GM18873 (cell line): ENCODE data around the gene ASXL3.

Experiments
- ATAC-seq: cut with Tn5 transposase; IDR thresholded peaks from one replicate; pipeline ENCODE4 v1.9.1; 2021; ENCODE audit warnings: mild to moderate bottlenecking, moderate library complexity, moderate number of reproducible peaks; ENCODE audit not compliant: unreplicated experiment, low FRiP score

ASXL3 gene

GRCh38 chr18:33577685-33578517 is at the start of gene ASXL3:
Gene ASXL3, plus strand, starts transcription at chr18:33578219. Its CDS starts 413 bp downstream, at chr18:33578632.
- ATAC-seq = no peak

- no peak for ATAC-seq
Measured at GRCh38 chr18:33532978-33533377, 45.0 kb upstream of the ASXL3 start.

- ATAC-seq = no peak
Measured at GRCh38 chr18:33536904-33537303, 41.1 kb upstream of the ASXL3 start.

GRCh38 chr18:33538418-33539042 is 39.5 kb upstream of the ASXL3 start:
- no peak for ATAC-seq

- ATAC-seq = no peak
Measured at GRCh38 chr18:33540392-33540791, 37.6 kb upstream of the ASXL3 start.

- no peak for ATAC-seq
Measured at GRCh38 chr18:33541316-33541715, 36.7 kb upstream of the ASXL3 start.

- no peak for ATAC-seq
Measured at GRCh38 chr18:33556846-33557245, 21.2 kb upstream of the ASXL3 start.

GRCh38 chr18:33557706-33558105 is 20.3 kb upstream of the ASXL3 start:
- no peak for ATAC-seq

GRCh38 chr18:33558529-33558928 is 19.5 kb upstream of the ASXL3 start:
- ATAC-seq = no peak

GRCh38 chr18:33560686-33561370 is 17.2 kb upstream of the ASXL3 start:
- peak; percentile 65 for ATAC-seq

GRCh38 chr18:33562741-33563140 is 15.3 kb upstream of the ASXL3 start:
- ATAC-seq = no peak

- ATAC-seq = no peak
Measured at GRCh38 chr18:33567705-33568104, 10.3 kb upstream of the ASXL3 start.

GRCh38 chr18:33571998-33572787 is 5.8 kb upstream of the ASXL3 start:
- no peak for ATAC-seq

GRCh38 chr18:33573193-33573592 is 4.8 kb upstream of the ASXL3 start:
- no peak for ATAC-seq

- ATAC-seq = no peak
Measured at GRCh38 chr18:33575451-33575850, 2.6 kb upstream of the ASXL3 start.

GRCh38 chr18:33576999-33577646 is 896 bp upstream of the ASXL3 start:
- no peak for ATAC-seq

GRCh38 chr18:33578518-33579348 is 714 bp downstream of the ASXL3 start:
- no peak for ATAC-seq

- ATAC-seq = no peak
Measured at GRCh38 chr18:33579349-33580215, 1.6 kb downstream of the ASXL3 start.
